ENCODE measurements around the gene LLGL1.

Gene LLGL1

DNA sequence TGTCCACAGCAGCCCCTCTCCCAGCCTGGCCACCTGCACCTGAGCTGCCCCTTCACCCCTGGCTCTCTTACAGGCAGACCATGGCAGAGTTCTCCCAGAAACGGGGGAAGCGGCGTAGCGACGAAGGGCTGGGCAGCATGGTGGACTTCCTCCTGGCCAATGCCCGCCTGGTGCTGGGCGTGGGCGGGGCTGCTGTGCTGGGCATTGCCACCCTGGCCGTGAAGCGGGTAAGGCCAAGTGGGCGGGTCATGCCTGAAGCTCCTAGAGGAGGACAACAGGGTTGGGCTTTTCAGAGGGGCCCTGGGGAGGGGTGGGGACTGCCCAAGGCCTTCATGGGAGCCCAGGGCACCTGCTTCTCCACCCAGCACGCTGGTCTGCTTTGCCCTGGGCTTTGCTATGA lies 37.2 kb downstream of the LLGL1 start:
- Histone ChIP-seq H2AFZ (ENCODE audit: low read length) (no peak overlapping the region), H3K36me3 (ENCODE audit: insufficient read depth, low read length) (peaks cover 6% of the 10 kb centered on the region; the same call in 1 of the 2 replicates), H3K9me3 (ENCODE audit: insufficient read depth, low read depth, low read length) (no peaks in the 10 kb centered on the region), H3K4me1 (ENCODE audit: insufficient read depth, low read length, poor library complexity, severe bottlenecking) (peaks cover 17% of the 10 kb centered on the region), H3K4me3 (ENCODE audit: low read length, poor library complexity, severe bottlenecking) (no peak overlapping the region), H3K27me3 (ENCODE audit: insufficient read depth, low read length, poor library complexity, severe bottlenecking) (no peaks in the 10 kb centered on the region), H4K20me1 (ENCODE audit: insufficient read depth, low read length, poor library complexity, severe bottlenecking) (peaks cover 2% of the 10 kb centered on the region), H3K9me2 (replicated peaks; ENCODE audit: low read depth, low read length) (no peaks in the 10 kb centered on the region), H3F3A (ENCODE audit: low read depth) (no peaks in the 10 kb centered on the region), H3K4me2 (ENCODE audit: low read depth, low read length, poor library complexity, severe bottlenecking) (no peak overlapping the region), H3K79me2 (ENCODE audit: insufficient read depth, low read length) (peaks cover 19% of the 10 kb centered on the region), H3K9ac (ENCODE audit: low read depth, low read length, poor library complexity, severe bottlenecking) (no peak overlapping the region)
- TF ChIP-seq EZH2phosphoT487 (IDR thresholded peaks at IDR 0.05; ENCODE audit: borderline replicate concordance) (no peak), CTCF (conservative IDR thresholded peaks at IDR 0.05; ENCODE audit: low read length) (no peak)

- Histone ChIP-seq H4K20me1 (ENCODE audit: insufficient read depth, low read length, poor library complexity, severe bottlenecking) (no peaks in the 10 kb centered on the region), H3K9me3 (ENCODE audit: insufficient read depth, low read depth, low read length) (no peaks in the 10 kb centered on the region), H3K9me2 (replicated peaks; ENCODE audit: low read depth, low read length) (no peaks in the 10 kb centered on the region), H3F3A (ENCODE audit: low read depth) (no peaks in the 10 kb centered on the region), H3K4me1 (ENCODE audit: insufficient read depth, low read length, poor library complexity, severe bottlenecking) (peaks cover 13% of the 10 kb centered on the region), H3K9ac (ENCODE audit: low read depth, low read length, poor library complexity, severe bottlenecking) (no peak overlapping the region), H3K4me3 (ENCODE audit: low read length, poor library complexity, severe bottlenecking) (no peak overlapping the region), H3K4me2 (ENCODE audit: low read depth, low read length, poor library complexity, severe bottlenecking) (no peak overlapping the region), H3K27me3 (ENCODE audit: insufficient read depth, low read length, poor library complexity, severe bottlenecking) (no peaks in the 10 kb centered on the region), H3K79me2 (ENCODE audit: insufficient read depth, low read length) (peaks cover 11% of the 10 kb centered on the region; the same call in 1 of the 2 replicates), H2AFZ (ENCODE audit: low read length) (no peak overlapping the region), H3K36me3 (ENCODE audit: insufficient read depth, low read length) (peaks cover 6% of the 10 kb centered on the region; the same call in 1 of the 2 replicates)
- TF ChIP-seq EZH2phosphoT487 (IDR thresholded peaks at IDR 0.05; ENCODE audit: borderline replicate concordance), result no peak
- TF ChIP-seq CTCF (conservative IDR thresholded peaks at IDR 0.05; ENCODE audit: low read length), result no peak
Measured at GRCh38 chr17:18263885-18264682, 38.6 kb downstream of the LLGL1 start.

- Histone ChIP-seq H3K79me2 (ENCODE audit: insufficient read depth, low read length) (no peaks in the 10 kb centered on the region; the same call in 1 of the 2 replicates), H3K4me1 (ENCODE audit: insufficient read depth, low read length, poor library complexity, severe bottlenecking) (no peaks in the 10 kb centered on the region), H2AFZ (ENCODE audit: low read length) (no peak overlapping the region), H3K9ac (ENCODE audit: low read depth, low read length, poor library complexity, severe bottlenecking) (no peak overlapping the region), H3K4me3 (ENCODE audit: low read length, poor library complexity, severe bottlenecking) (no peak overlapping the region), H3K9me2 (replicated peaks; ENCODE audit: low read depth, low read length) (no peaks in the 10 kb centered on the region), H3K36me3 (ENCODE audit: insufficient read depth, low read length) (peaks cover 6% of the 10 kb centered on the region; the same call in 1 of the 2 replicates), H3K9me3 (ENCODE audit: insufficient read depth, low read depth, low read length) (no peaks in the 10 kb centered on the region), H4K20me1 (ENCODE audit: insufficient read depth, low read length, poor library complexity, severe bottlenecking) (no peaks in the 10 kb centered on the region), H3K27me3 (ENCODE audit: insufficient read depth, low read length, poor library complexity, severe bottlenecking) (no peaks in the 10 kb centered on the region), H3K4me2 (ENCODE audit: low read depth, low read length, poor library complexity, severe bottlenecking) (no peak overlapping the region), H3F3A (ENCODE audit: low read depth) (no peaks in the 10 kb centered on the region)
- TF ChIP-seq EZH2phosphoT487 (IDR thresholded peaks at IDR 0.05; ENCODE audit: borderline replicate concordance), result no peak
- TF ChIP-seq CTCF (conservative IDR thresholded peaks at IDR 0.05; ENCODE audit: low read length), result no peak
Measured at GRCh38 chr17:18267366-18267765, 41.9 kb downstream of the LLGL1 start.

All from Loucy (cell line).